GM18870 (cell line): ENCODE results near the gene FGF1.

Source experiments
- ATAC-seq: cut with Tn5 transposase; IDR thresholded peaks from one replicate; pipeline ENCODE4 v1.9.1; 2021; ENCODE audit warnings: moderate library complexity; ENCODE audit not compliant: unreplicated experiment

The FGF1 gene

GRCh38 chr5:142544946-142545649, 140.8 kb downstream of the FGF1 start:
- no peak for ATAC-seq

GRCh38 chr5:142544071-142544753, 141.7 kb downstream of the FGF1 start:
- no peak for ATAC-seq

- no peak for ATAC-seq
Measured at GRCh38 chr5:142542906-142543305, 143.0 kb downstream of the FGF1 start.
